Tibial nerve (tissue), 4 donors: ENCODE results near the gene SLC30A5. TPM values are rescaled to one million over a fixed set of nuclear protein-coding genes. Genes with fewer than 3 reads are reported as not detected.

ENCODE experiments used
- DNase-seq, 2 donors: peaks; one replicate each; pipeline ENCODE4 v3.0.0-alpha.2; 2019; ENCODE audit warnings: low spot score in 2 of 2
- H3K27ac ChIP-seq, 4 donors: fragments of 200-600 bp; sonication (generic) in 3 of 4; one replicate each; pipeline ENCODE4 v1.5.1; 2017 to 2019; ENCODE audit warnings: mild to moderate bottlenecking in 1 of 4
- H3K27me3 ChIP-seq, 2 donors: fragments of 200-600 bp; sonication (generic) in 1 of 2; one replicate each; pipeline versions ENCODE4 v1.5.1 to v1.6.0; 2017 to 2019
- H3K36me3 ChIP-seq, 3 donors: fragments of 200-600 bp; sonication (generic); one replicate each; pipeline ENCODE4 v1.5.1; 2018 to 2019
- H3K4me1 ChIP-seq, 4 donors: fragments of 200-600 bp; sonication (generic) in 3 of 4; one replicate each; pipeline ENCODE4 v1.5.1; 2017 to 2019
- H3K4me3 ChIP-seq, 4 donors: fragments of 200-600 bp; sonication (generic) in 3 of 4; one replicate each; pipeline ENCODE4 v1.5.1; 2017 to 2019; ENCODE audit warnings: mild to moderate bottlenecking in 1 of 4, moderate library complexity in 1 of 4
- H3K9me3 ChIP-seq, 4 donors: fragments of 200-600 bp; sonication (generic) in 3 of 4; one replicate each; pipeline ENCODE4 v1.5.1; 2017 to 2019
- CTCF ChIP-seq, 5 experiments: fragments of 200-600 bp in 3 of 5; fragments of 450-650 bp in 2 of 5; sonication (generic) in 3 of 5; IDR thresholded peaks; one replicate each; pipeline ENCODE4 v1.5.1; 2016 to 2019; ENCODE audit warnings: antibody characterized with exemption in 5 of 5, mild to moderate bottlenecking in 3 of 5, moderate library complexity in 2 of 5
- EP300 ChIP-seq, 2 donors: sonication (generic); formaldehyde crosslinking; IDR thresholded peaks; one replicate each; pipeline ENCODE4 v1.6.1; 2017; ENCODE audit warnings: antibody characterized with exemption in 2 of 2, mild to moderate bottlenecking in 1 of 2
- POLR2A ChIP-seq, 2 donors: fragments of 450-650 bp; IDR thresholded peaks; one replicate each; pipeline ENCODE4 v1.6.1; 2017; ENCODE audit warnings: antibody characterized with exemption in 2 of 2, mild to moderate bottlenecking in 2 of 2, moderate library complexity in 2 of 2
- WGBS, 2 donors: methylation state at CpG; one replicate each; pipeline ENCODE4 v1.1.5; 2018; 5-methylcytosine and 5-hydroxymethylcytosine counted together
- total RNA-seq, 4 donors: library from RNA; depleted of rRNA; stranded (reverse); fragments of >200 nt; gene quantifications; one replicate each; pipeline ENCODE4 v1.1.0, GENCODE V29; 2016

The SLC30A5 gene
- total RNA-seq, 4 donors from 2014 or later, result 43.3 to 60.1 (median 54.7) TPM

GRCh38 chr5:69049796-69050195 lies 44.0 kb upstream of the SLC30A5 start:
- TF ChIP-seq EP300 (IDR thresholded peaks at IDR 0.05) (no peak), CTCF (IDR thresholded peaks at IDR 0.05) (no peak), POLR2A (IDR thresholded peaks at IDR 0.05) (no peak)
- 33% methylated on average over 2 of the region's 2 CpGs for WGBS, 2 donors
- H3K27me3 ChIP-seq, result no peaks in the 10 kb centered on the region
- DNase-seq, result no peak
- H3K4me1 ChIP-seq, result no peaks in the 10 kb centered on the region
- H3K36me3 ChIP-seq, result no peaks in the 10 kb centered on the region
- no peaks in the 10 kb centered on the region for H3K9me3 ChIP-seq
- no peak overlapping the region for H3K27ac ChIP-seq
- H3K4me3 ChIP-seq, result no peak overlapping the region

- no peaks in the 10 kb centered on the region for H3K4me1 ChIP-seq
- no peak overlapping the region for H3K27ac ChIP-seq
- no peaks in the 10 kb centered on the region for H3K27me3 ChIP-seq
- H3K36me3 ChIP-seq, result no peaks in the 10 kb centered on the region
- no peak overlapping the region for H3K4me3 ChIP-seq
- DNase-seq, result no peak
- WGBS, 2 donors, result 69 to 73% methylated on average over 3 of the region's 3 CpGs
- no peak for TF ChIP-seq CTCF (IDR thresholded peaks at IDR 0.05)
- no peak for TF ChIP-seq EP300 (IDR thresholded peaks at IDR 0.05)
- TF ChIP-seq POLR2A (IDR thresholded peaks at IDR 0.05), result no peak
- no peaks in the 10 kb centered on the region for H3K9me3 ChIP-seq
Measured at GRCh38 chr5:69050214-69050613, 43.6 kb upstream of the SLC30A5 start.

- 80 to 85% methylated on average over 6 of the region's 6 CpGs for WGBS, 2 donors
- DNase-seq, result no peak
- TF ChIP-seq CTCF (IDR thresholded peaks at IDR 0.05) (no peak), EP300 (IDR thresholded peaks at IDR 0.05) (no peak), POLR2A (IDR thresholded peaks at IDR 0.05) (no peak)
- Histone ChIP-seq H3K4me1 (no peaks in the 10 kb centered on the region), H3K4me3 (no peak overlapping the region), H3K27me3 (no peaks in the 10 kb centered on the region), H3K27ac (no peak overlapping the region), H3K36me3 (no peaks in the 10 kb centered on the region), H3K9me3 (no peaks in the 10 kb centered on the region)
Measured at GRCh38 chr5:69052181-69052580, 41.6 kb upstream of the SLC30A5 start.

DNA sequence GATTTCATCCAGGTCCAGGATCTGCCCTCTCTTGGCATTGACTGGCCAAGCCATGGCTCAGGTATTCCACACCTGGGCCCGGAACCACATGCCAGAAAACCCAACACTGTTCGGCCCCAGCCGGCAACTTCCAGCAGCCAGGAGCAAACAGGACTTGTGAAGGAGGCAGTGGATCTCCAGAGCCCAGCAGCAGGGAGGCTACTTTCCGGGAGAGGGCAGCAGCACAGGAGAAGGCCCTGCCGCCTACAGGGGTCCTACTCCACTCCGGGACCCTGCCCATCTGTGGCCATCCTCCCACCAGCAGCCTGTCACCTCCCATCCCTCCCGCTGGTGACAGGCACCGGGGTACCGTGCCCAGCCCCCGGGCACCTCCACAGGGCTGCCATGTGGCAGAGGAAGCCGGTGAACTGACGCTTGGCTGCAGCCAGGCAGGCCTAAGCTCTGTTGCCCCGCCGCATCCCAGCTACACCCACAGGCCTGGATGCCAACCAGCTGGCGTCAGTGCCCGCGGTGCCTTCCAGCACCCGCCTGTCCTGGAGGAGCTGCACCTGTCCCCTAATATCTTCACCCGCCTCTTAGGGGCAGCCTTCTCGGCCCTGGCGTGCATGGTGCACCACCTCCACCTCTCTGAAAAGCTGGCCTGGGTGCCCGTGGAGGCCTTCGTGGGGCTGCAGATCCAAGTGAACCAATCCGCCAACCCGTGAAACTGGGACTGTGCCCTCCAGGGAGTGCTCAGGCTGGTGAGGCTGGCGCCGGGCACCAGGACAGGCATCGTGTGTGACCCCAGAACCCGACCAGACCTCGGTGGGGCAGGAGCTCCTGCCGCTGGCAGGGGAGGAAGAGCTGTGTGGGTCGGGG lies 18.9 kb upstream of the SLC30A5 start:
- no peaks in the 10 kb centered on the region for H3K36me3 ChIP-seq
- no peaks in the 10 kb centered on the region for H3K27me3 ChIP-seq
- TF ChIP-seq POLR2A (IDR thresholded peaks at IDR 0.05) (no peak), EP300 (IDR thresholded peaks at IDR 0.05) (no peak), CTCF (IDR thresholded peaks at IDR 0.05) (no peak)
- no peak overlapping the region for H3K4me3 ChIP-seq
- no peak for DNase-seq
- no peaks in the 10 kb centered on the region for H3K4me1 ChIP-seq
- no peaks in the 10 kb centered on the region for H3K9me3 ChIP-seq
- H3K27ac ChIP-seq, result no peak overlapping the region
- WGBS, 2 donors, result 89% methylated on average over 27 of the region's 32 CpGs

DNA sequence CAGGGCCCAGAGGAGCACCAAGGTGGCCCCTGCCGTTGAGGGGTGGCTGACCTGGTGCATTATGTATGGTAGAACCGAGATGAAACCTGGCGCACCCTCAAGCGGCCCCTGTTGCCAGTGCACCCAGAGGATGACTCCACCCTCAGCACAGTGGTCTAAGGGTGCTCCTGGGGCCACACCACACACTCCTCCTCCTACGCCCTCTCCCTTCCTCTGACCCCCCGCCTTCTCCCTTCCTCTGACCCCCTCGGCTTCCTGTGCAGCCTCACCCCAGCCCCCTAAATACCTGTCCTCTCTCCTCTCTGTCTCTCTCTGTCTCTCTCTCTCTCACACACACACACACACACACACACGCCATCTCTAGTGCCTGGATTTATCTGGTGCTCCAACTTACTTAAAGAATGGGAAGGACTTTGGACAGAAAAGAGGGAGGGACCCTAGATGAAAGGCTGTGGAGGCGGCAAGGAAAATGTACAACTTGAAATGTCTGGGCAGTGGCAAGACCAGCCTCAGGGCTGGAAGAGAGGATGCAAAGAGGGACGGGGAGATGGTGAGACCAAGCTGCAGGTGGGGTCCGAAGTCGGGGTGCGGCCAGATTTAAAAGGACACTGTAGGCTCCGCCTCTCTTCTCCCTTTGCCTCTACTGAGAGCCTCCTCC lies 18.2 kb upstream of the SLC30A5 start:
- Histone ChIP-seq H3K27me3 (no peaks in the 10 kb centered on the region), H3K36me3 (no peaks in the 10 kb centered on the region), H3K27ac (no peak overlapping the region), H3K9me3 (no peaks in the 10 kb centered on the region), H3K4me1 (no peaks in the 10 kb centered on the region), H3K4me3 (no peak overlapping the region)
- DNase-seq, result no peak
- WGBS, 2 donors, result 69 to 71% methylated on average over 14 of the region's 14 CpGs
- TF ChIP-seq POLR2A (IDR thresholded peaks at IDR 0.05), result no peak
- TF ChIP-seq EP300 (IDR thresholded peaks at IDR 0.05), result no peak
- TF ChIP-seq CTCF (IDR thresholded peaks at IDR 0.05), result no peak
